ENCODE measurements around the gene IFNA1.

Gene IFNA1

DNA sequence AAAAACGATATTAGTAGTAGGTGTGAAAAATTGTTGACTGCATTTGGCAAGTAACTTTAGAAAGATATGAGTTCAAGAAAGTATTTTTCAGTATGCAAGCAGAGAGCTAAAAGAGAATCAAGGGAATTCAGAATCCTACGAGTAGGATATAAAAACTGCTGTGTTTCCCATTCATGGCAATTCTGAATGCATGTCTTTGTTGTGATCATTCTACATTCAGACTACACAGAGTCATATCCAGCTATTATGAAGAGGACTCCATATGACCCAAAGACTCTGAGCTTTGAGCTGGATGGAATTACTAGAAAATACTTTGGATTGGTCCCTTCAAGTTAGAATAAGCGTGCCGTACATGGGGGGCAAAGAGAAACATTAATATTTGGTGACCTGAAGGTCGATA, 29.9 kb downstream of the IFNA1 start:
- no peak for DNase-seq (ENCODE audit: insufficient read length, low spot score)
- no peak for TF ChIP-seq POU2F2 (IDR thresholded peaks at IDR 0.05; ENCODE audit: low read depth, low read length)
- no peak for TF ChIP-seq POLR2A (IDR thresholded peaks at IDR 0.05; ENCODE audit: low read depth, low read length)
- TF ChIP-seq TAF1 (IDR thresholded peaks at IDR 0.05; ENCODE audit: low read depth, low read length): no peak
- TF ChIP-seq POLR2AphosphoS5 (IDR thresholded peaks at IDR 0.05; ENCODE audit: low read depth, low read length): no peak
- no peak for TF ChIP-seq SPI1 (IDR thresholded peaks at IDR 0.05; ENCODE audit: low read depth, low read length)
- no peak for TF ChIP-seq PAX5 (IDR thresholded peaks at IDR 0.05; ENCODE audit: insufficient read depth, low read length, severe bottlenecking)
- FAIRE-seq: no peak

DNA sequence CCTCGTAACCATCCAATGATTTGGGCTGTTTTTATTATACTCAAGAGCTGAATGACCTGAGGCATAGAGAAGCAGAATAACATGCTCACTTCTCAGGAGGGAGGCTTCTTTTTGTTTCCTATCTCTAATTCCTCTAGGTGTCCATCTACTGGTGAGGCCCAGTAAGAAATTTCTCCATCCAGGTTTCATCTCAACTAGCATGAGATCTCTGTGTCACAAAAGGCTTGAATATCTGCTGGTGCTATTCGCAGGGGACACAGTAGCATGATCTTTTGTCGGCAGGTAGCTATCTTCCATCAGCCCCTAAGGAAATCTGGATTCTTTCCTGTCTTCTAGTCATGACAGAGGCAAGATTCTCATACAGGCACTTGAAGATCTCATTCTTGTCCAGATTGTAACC, 33.0 kb downstream of the IFNA1 start:
- DNase-seq (ENCODE audit: insufficient read length, low spot score) (no peak), FAIRE-seq (no peak)
- TF ChIP-seq SPI1 (IDR thresholded peaks at IDR 0.05; ENCODE audit: low read depth, low read length) (no peak), TAF1 (IDR thresholded peaks at IDR 0.05; ENCODE audit: low read depth, low read length) (no peak), POU2F2 (IDR thresholded peaks at IDR 0.05; ENCODE audit: low read depth, low read length) (no peak), PAX5 (IDR thresholded peaks at IDR 0.05; ENCODE audit: insufficient read depth, low read length, severe bottlenecking) (no peak)

DNA sequence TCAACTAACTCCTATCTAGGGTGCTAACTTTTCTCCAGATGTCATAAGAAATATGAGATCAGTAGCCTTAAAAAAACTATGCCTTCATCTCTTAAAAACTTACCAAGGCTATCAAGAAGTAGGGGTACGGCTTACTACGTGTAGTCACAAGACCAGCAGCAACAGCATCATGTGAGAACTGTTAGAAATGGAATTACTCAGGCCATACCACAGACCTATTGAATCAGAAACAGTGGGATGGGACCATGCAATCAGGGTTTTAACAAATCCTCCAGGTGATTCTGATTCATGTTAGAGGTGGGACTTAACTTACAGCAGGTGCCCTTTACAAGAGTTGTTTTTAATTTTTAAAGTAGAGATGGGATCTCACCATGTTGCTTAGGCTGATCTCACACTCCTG, 37.2 kb downstream of the IFNA1 start:
- no peak for DNase-seq (ENCODE audit: insufficient read length, low spot score)
- TF ChIP-seq SPI1 (IDR thresholded peaks at IDR 0.05; ENCODE audit: low read depth, low read length) (no peak), POLR2AphosphoS5 (IDR thresholded peaks at IDR 0.05; ENCODE audit: low read depth, low read length) (no peak), PAX5 (IDR thresholded peaks at IDR 0.05; ENCODE audit: insufficient read depth, low read length, severe bottlenecking) (no peak), POU2F2 (IDR thresholded peaks at IDR 0.05; ENCODE audit: low read depth, low read length) (no peak), POLR2A (IDR thresholded peaks at IDR 0.05; ENCODE audit: low read depth, low read length) (no peak), TAF1 (IDR thresholded peaks at IDR 0.05; ENCODE audit: low read depth, low read length) (no peak)
- FAIRE-seq: no peak

GRCh38 chr9:21479152-21479702, 39.0 kb downstream of the IFNA1 start:
- DNase-seq (ENCODE audit: insufficient read length, low spot score) (no peak), FAIRE-seq (no peak)
- TF ChIP-seq POU2F2 (IDR thresholded peaks at IDR 0.05; ENCODE audit: low read depth, low read length): no peak
- no peak for TF ChIP-seq POLR2AphosphoS5 (IDR thresholded peaks at IDR 0.05; ENCODE audit: low read depth, low read length)

- no peak for TF ChIP-seq SPI1 (IDR thresholded peaks at IDR 0.05; ENCODE audit: low read depth, low read length)
- no peak for TF ChIP-seq POLR2A (IDR thresholded peaks at IDR 0.05; ENCODE audit: low read depth, low read length)
- TF ChIP-seq PAX5 (IDR thresholded peaks at IDR 0.05; ENCODE audit: insufficient read depth, low read length, severe bottlenecking): no peak
- no peak for TF ChIP-seq TAF1 (IDR thresholded peaks at IDR 0.05; ENCODE audit: low read depth, low read length)
- FAIRE-seq (no peak), DNase-seq (ENCODE audit: insufficient read length, low spot score) (no peak)
Observed at GRCh38 chr9:21481470-21482056, 41.3 kb downstream of the IFNA1 start.

DNA sequence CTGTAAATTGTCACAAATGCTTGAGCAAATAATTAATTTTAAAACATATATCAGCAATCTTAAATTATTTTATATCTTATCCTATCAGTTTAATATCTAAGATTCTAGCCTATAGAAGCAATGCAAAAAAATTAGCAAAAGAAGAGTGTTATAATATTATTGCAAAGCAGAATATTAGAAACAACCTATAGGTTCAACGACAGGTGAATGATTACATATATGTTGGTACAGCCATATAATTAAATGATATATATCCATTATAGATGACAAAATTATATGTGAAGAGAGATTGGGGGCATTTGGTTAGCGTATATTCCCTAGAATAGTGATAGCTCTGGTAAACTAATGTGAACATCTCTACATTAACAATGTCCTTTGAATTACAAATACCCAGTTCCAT, 42.0 kb downstream of the IFNA1 start, which contains the start of gene IFNE:
IFNE (minus strand) TSS at position 101 of the 400 bp plus-strand sequence. CDS start 619 bp downstream, outside the sequence.
- TF ChIP-seq PAX5 (IDR thresholded peaks at IDR 0.05; ENCODE audit: insufficient read depth, low read length, severe bottlenecking): no peak
- TF ChIP-seq POLR2AphosphoS5 (IDR thresholded peaks at IDR 0.05; ENCODE audit: low read depth, low read length): no peak
- no peak for TF ChIP-seq TAF1 (IDR thresholded peaks at IDR 0.05; ENCODE audit: low read depth, low read length)
- TF ChIP-seq POLR2A (IDR thresholded peaks at IDR 0.05; ENCODE audit: low read depth, low read length): no peak
- no peak for TF ChIP-seq POU2F2 (IDR thresholded peaks at IDR 0.05; ENCODE audit: low read depth, low read length)
- TF ChIP-seq SPI1 (IDR thresholded peaks at IDR 0.05; ENCODE audit: low read depth, low read length): no peak
- no peak for DNase-seq (ENCODE audit: insufficient read length, low spot score)
- FAIRE-seq: no peak

Measured in GM12891 (cell line).